HepG2 (cell line): Measurements from ENCODE around the gene EHD1.

ENCODE experiments used
- EZH2 ChIP-seq: conservative IDR thresholded peaks from 2 replicates; pipeline ENCODE4 v1.6.1; 2012; ENCODE audit warnings: mild to moderate bottlenecking, low read depth, low read length, moderate library complexity
- KLF13 ChIP-seq: sonication (generic); formaldehyde crosslinking; IDR thresholded peaks from 2 replicates; pipeline ENCODE4 v1.4.0; 2020; ENCODE audit warnings: mild to moderate bottlenecking, missing genetic modification reagents
- SNRNP70 ChIP-seq: fragments of 200-400 bp; formaldehyde crosslinking; IDR thresholded peaks from 2 replicates; pipeline ENCODE4 v1.6.1; 2017; ENCODE audit warnings: mild to moderate bottlenecking, low read depth, low read length, moderate library complexity
- TOE1 ChIP-seq: sonication (generic); formaldehyde crosslinking; IDR thresholded peaks from 2 replicates; pipeline ENCODE4 v1.4.0; 2020; ENCODE audit warnings: mild to moderate bottlenecking, missing genetic modification reagents
- ZNF792 ChIP-seq: IDR thresholded peaks from 2 replicates; pipeline ENCODE4 v1.6.1; 2016
- ZSCAN12 ChIP-seq: sonication (generic); formaldehyde crosslinking; IDR thresholded peaks from 2 replicates; pipeline ENCODE4 v1.9.0; 2021; ENCODE audit warnings: mild to moderate bottlenecking, missing genetic modification reagents
- ZSCAN29 ChIP-seq: sonication (generic); formaldehyde crosslinking; conservative IDR thresholded peaks from 2 replicates; pipeline ENCODE4 v1.4.0; 2020; ENCODE audit warnings: mild to moderate bottlenecking, missing genetic modification reagents

- no peak for TF ChIP-seq ZSCAN12 (CRISPR knock-in tag)
- no peak for TF ChIP-seq KLF13 (CRISPR knock-in tag)
- no peak for TF ChIP-seq TOE1 (CRISPR knock-in tag)
- TF ChIP-seq EZH2, result no peak
- TF ChIP-seq ZNF792, result no peak
- no peak for TF ChIP-seq ZSCAN29 (CRISPR knock-in tag)
- no peak for TF ChIP-seq SNRNP70
Observed at GRCh38 chr11:64841592-64842365, 36.6 kb downstream of the EHD1 start.
